ENCODE data around the gene C16orf87. TPM values are rescaled to one million over a fixed set of nuclear protein-coding genes. Genes with fewer than 3 reads are reported as not detected.

The C16orf87 gene
- polyA plus RNA-seq, 1 donor from 2014 or later = 27.5 TPM

- Histone ChIP-seq H2AFZ (ENCODE audit: low read depth, low read length) (no peak overlapping the region), H3K36me3 (ENCODE audit: insufficient read depth, low read length) (no peaks in the 10 kb centered on the region), H3K4me3 (ENCODE audit: low read length) (no peak overlapping the region), H3K27me3 (ENCODE audit: insufficient read depth, low read depth, low read length) (no peaks in the 10 kb centered on the region), H3K27ac (ENCODE audit: low read length) (no peak overlapping the region), H3K9me3 (ENCODE audit: low read length) (no peaks in the 10 kb centered on the region), H3K9me2 (ENCODE audit: insufficient read depth, low read length) (no peaks in the 10 kb centered on the region), H3K9ac (ENCODE audit: low read length) (no peak overlapping the region), H3K79me2 (replicated peaks; ENCODE audit: insufficient read depth, low read length) (no peaks in the 10 kb centered on the region), H3K4me2 (ENCODE audit: low read length) (no peak overlapping the region), H3F3A (ENCODE audit: insufficient read depth, low read length, poor library complexity, severe bottlenecking) (no peaks in the 10 kb centered on the region), H4K20me1 (ENCODE audit: insufficient read depth) (no peaks in the 10 kb centered on the region)
- no peak for TF ChIP-seq POLR2AphosphoS5 (IDR thresholded peaks at IDR 0.05)
- no peak for TF ChIP-seq CTCF (IDR thresholded peaks at IDR 0.05; ENCODE audit: poor library complexity, severe bottlenecking)
- TF ChIP-seq REST (IDR thresholded peaks at IDR 0.05; ENCODE audit: borderline replicate concordance) = no peak
- TF ChIP-seq MXI1 (conservative IDR thresholded peaks at IDR 0.05; ENCODE audit: poor library complexity, severe bottlenecking) = no peak
- TF ChIP-seq EZH2 (IDR thresholded peaks at IDR 0.05; ENCODE audit: borderline replicate concordance, insufficient read depth, low read length, poor library complexity, severe bottlenecking) = no peak
- no peak for TF ChIP-seq RAD21 (conservative IDR thresholded peaks at IDR 0.05)
- no peak for TF ChIP-seq SMC3 (conservative IDR thresholded peaks at IDR 0.05; ENCODE audit: poor library complexity)
- no peak for TF ChIP-seq TAF1 (IDR thresholded peaks at IDR 0.05; ENCODE audit: low read depth)
- no peak for TF ChIP-seq EP300 (conservative IDR thresholded peaks at IDR 0.05; ENCODE audit: poor library complexity, severe bottlenecking)
Measured at GRCh38 chr16:46777804-46778203, 53.2 kb downstream of the C16orf87 start.

GRCh38 chr16:46775214-46775613 lies 55.8 kb downstream of the C16orf87 start:
- Histone ChIP-seq H3K79me2 (replicated peaks; ENCODE audit: insufficient read depth, low read length) (no peaks in the 10 kb centered on the region), H3K9me3 (ENCODE audit: low read length) (no peaks in the 10 kb centered on the region), H3K27ac (ENCODE audit: low read length) (no peak overlapping the region), H3K4me3 (ENCODE audit: low read length) (no peak overlapping the region), H3K9me2 (ENCODE audit: insufficient read depth, low read length) (no peaks in the 10 kb centered on the region), H4K20me1 (ENCODE audit: insufficient read depth) (no peaks in the 10 kb centered on the region), H3K9ac (ENCODE audit: low read length) (no peak overlapping the region), H3F3A (ENCODE audit: insufficient read depth, low read length, poor library complexity, severe bottlenecking) (no peaks in the 10 kb centered on the region), H2AFZ (ENCODE audit: low read depth, low read length) (no peak overlapping the region), H3K4me2 (ENCODE audit: low read length) (no peak overlapping the region), H3K36me3 (ENCODE audit: insufficient read depth, low read length) (no peaks in the 10 kb centered on the region), H3K27me3 (ENCODE audit: insufficient read depth, low read depth, low read length) (no peaks in the 10 kb centered on the region)
- TF ChIP-seq REST (IDR thresholded peaks at IDR 0.05; ENCODE audit: borderline replicate concordance) (no peak), EP300 (conservative IDR thresholded peaks at IDR 0.05; ENCODE audit: poor library complexity, severe bottlenecking) (no peak), POLR2AphosphoS5 (IDR thresholded peaks at IDR 0.05) (no peak), SMC3 (conservative IDR thresholded peaks at IDR 0.05; ENCODE audit: poor library complexity) (no peak), MXI1 (conservative IDR thresholded peaks at IDR 0.05; ENCODE audit: poor library complexity, severe bottlenecking) (no peak), RAD21 (conservative IDR thresholded peaks at IDR 0.05) (no peak)

All from neural cell (in vitro differentiated cells).